IMR-90 (cell line): ENCODE measurements around the gene CCL20. TPM values are rescaled to one million over a fixed set of nuclear protein-coding genes. Genes with fewer than 3 reads are reported as not detected.

Experiments
- ATAC-seq: fragments of 200-7000 bp; cut with Tn5 transposase; 2 replicates; pipeline ENCODE4 v1.9.1; 2020; ENCODE audit warnings: low read depth, mild to moderate bottlenecking, moderate library complexity
- BruUV-seq: library from RNA; stranded (reverse); fragments of 400-500 nt; replicated peaks from 2 replicates; lab custom pipeline; 2021; lab: Mats Ljungman, UMichigan
- CTCF ChIA-PET: fragments of 300-600 bp; formaldehyde crosslinking; extraction: SDS; loops from one replicate; lab custom pipeline; 2021; ENCODE audit warnings: antibody characterized with exemption; lab: Yijun Ruan, JAX
- POLR2A ChIA-PET: fragments of 300-600 bp; sonication (Branson Sonifier 250); formaldehyde crosslinking; loops from one replicate; lab custom pipeline; 2022; ENCODE audit warnings: antibody characterized with exemption; ENCODE audit not compliant: unreplicated experiment; lab: Charles Lee
- DNase-seq: peaks from one replicate; pipeline ENCODE4 v3.0.0; 2013
- H2AFZ ChIP-seq: replicated peaks from 2 replicates; pipeline ENCODE3; 2013; ENCODE audit warnings: low read length, mild to moderate bottlenecking; ENCODE audit not compliant: poor library complexity
- H2AK5ac ChIP-seq: 2 replicates; pipeline ENCODE4 v1.6.1; 2013; ENCODE audit warnings: low read depth, low read length, inconsistent platforms
- H2AK9ac ChIP-seq: replicated peaks from 2 replicates; pipeline ENCODE3; 2013; ENCODE audit warnings: mild to moderate bottlenecking, low read depth, low read length, moderate library complexity; ENCODE audit not compliant: poor library complexity
- H2BK120ac ChIP-seq: 2 replicates; pipeline ENCODE4 v1.6.1; 2013; ENCODE audit warnings: low read depth, low read length, inconsistent platforms
- H2BK15ac ChIP-seq: 3 replicates; pipeline ENCODE4 v1.6.1; 2013; ENCODE audit warnings: low read depth, low read length, inconsistent platforms
- H2BK20ac ChIP-seq: 2 replicates; pipeline ENCODE4 v1.6.1; 2013; ENCODE audit warnings: low read depth, mild to moderate bottlenecking, inconsistent platforms, low read length, moderate library complexity
- H2BK5ac ChIP-seq: 2 replicates; pipeline ENCODE4 v1.6.1; 2013; ENCODE audit warnings: mild to moderate bottlenecking, low read depth, low read length, inconsistent platforms; ENCODE audit not compliant: poor library complexity, severe bottlenecking
- H3K14ac ChIP-seq: replicated peaks from 2 replicates; pipeline ENCODE4 v1.6.1; 2013; ENCODE audit warnings: low read depth, low read length, inconsistent platforms
- H3K18ac ChIP-seq: 2 replicates; pipeline ENCODE4 v1.6.1; 2013; ENCODE audit warnings: low read depth, low read length, control low read depth
- H3K23ac ChIP-seq: 2 replicates; pipeline ENCODE4 v1.6.1; 2013; ENCODE audit warnings: low read depth, low read length, inconsistent platforms
- H3K27ac ChIP-seq: 2 replicates; pipeline ENCODE4 v1.5.1; 2013; ENCODE audit warnings: mild to moderate bottlenecking, control low read depth, low read length; ENCODE audit not compliant: insufficient read depth
- H3K27me3 ChIP-seq: 2 replicates; pipeline ENCODE4 v1.6.1; 2013; ENCODE audit warnings: low read length; ENCODE audit not compliant: control insufficient read depth, insufficient read depth
- H3K36me3 ChIP-seq: 2 replicates; pipeline ENCODE4 v1.6.1; 2013; ENCODE audit warnings: low read length, mixed read lengths; ENCODE audit not compliant: control insufficient read depth, insufficient read depth
- H3K4ac ChIP-seq: 2 replicates; pipeline ENCODE4 v1.6.1; 2013; ENCODE audit warnings: low read depth, low read length, inconsistent platforms
- H3K4me1 ChIP-seq: 2 replicates; pipeline ENCODE4 v1.6.1; 2013; ENCODE audit warnings: low read length, mixed read lengths; ENCODE audit not compliant: control insufficient read depth, insufficient read depth
- H3K4me2 ChIP-seq: 2 replicates; pipeline ENCODE4 v1.6.1; 2013; ENCODE audit warnings: low read depth, mild to moderate bottlenecking, control low read depth, low read length, moderate library complexity
- H3K4me3 ChIP-seq: 2 replicates; pipeline ENCODE4 v1.5.1; 2013; ENCODE audit warnings: low read depth, mild to moderate bottlenecking, control low read depth, low read length, moderate library complexity; ENCODE audit not compliant: insufficient read depth
- H3K56ac ChIP-seq: 2 replicates; pipeline ENCODE4 v1.6.1; 2013; ENCODE audit warnings: low read length, inconsistent platforms; ENCODE audit not compliant: insufficient read depth; ENCODE audit errors: extremely low read depth
- H3K79me1 ChIP-seq, 2 experiments: 2 replicates each; pipeline ENCODE4 v1.6.1; 2013; ENCODE audit warnings: low read length in 2 of 2, inconsistent platforms in 1 of 2, low read depth in 1 of 2
- H3K9ac ChIP-seq: 2 replicates; pipeline ENCODE4 v1.6.1; 2013; ENCODE audit warnings: low read depth, low read length, control low read depth
- H3K9me1 ChIP-seq: 2 replicates; pipeline ENCODE4 v1.6.1; 2013; ENCODE audit warnings: low read length, inconsistent platforms; ENCODE audit not compliant: insufficient read depth
- H3K9me3 ChIP-seq: 2 replicates; pipeline ENCODE4 v1.6.1; 2013; ENCODE audit warnings: low read length; ENCODE audit not compliant: control insufficient read depth, insufficient read depth
- H4K20me1 ChIP-seq: 2 replicates; pipeline ENCODE4 v1.6.1; 2013; ENCODE audit warnings: low read length, inconsistent platforms; ENCODE audit not compliant: insufficient read depth
- H4K5ac ChIP-seq: 2 replicates; pipeline ENCODE4 v1.6.1; 2013; ENCODE audit warnings: mild to moderate bottlenecking, low read depth, low read length, control low read depth
- H4K8ac ChIP-seq, 2 experiments: 2 replicates each; pipeline ENCODE4 v1.6.1; 2013; ENCODE audit warnings: low read depth in 2 of 2, low read length in 2 of 2, control low read depth in 1 of 2, inconsistent platforms in 1 of 2
- H4K91ac ChIP-seq: 2 replicates; pipeline ENCODE4 v1.6.1; 2013; ENCODE audit warnings: low read depth, low read length, inconsistent platforms; ENCODE audit not compliant: insufficient read depth
- BHLHE40 ChIP-seq: fragments of 150-350 bp; IDR thresholded peaks from 2 replicates; pipeline ENCODE4 v1.6.1; 2016; ENCODE audit warnings: mild to moderate bottlenecking, low read depth, low read length
- CEBPB ChIP-seq: IDR thresholded peaks from 2 replicates; pipeline ENCODE4 v1.6.1; 2012; ENCODE audit warnings: low read depth, low read length, improper control_type of control experiment
- CHD1 ChIP-seq: IDR thresholded peaks from 2 replicates; pipeline ENCODE4 v1.6.1; 2012; ENCODE audit warnings: low read depth, low read length, improper control_type of control experiment
- CTCF ChIP-seq: conservative IDR thresholded peaks from 2 replicates; pipeline ENCODE4 v1.5.1; 2012; ENCODE audit warnings: mild to moderate bottlenecking, low read depth, low read length, improper control_type of control experiment
- ELK1 ChIP-seq: fragments of 150-350 bp; IDR thresholded peaks from 2 replicates; pipeline ENCODE4 v1.6.1; 2016; ENCODE audit warnings: low read depth, mild to moderate bottlenecking, low read length, moderate library complexity, borderline replicate concordance
- FOS ChIP-seq: fragments of 150-350 bp; IDR thresholded peaks from 2 replicates; pipeline ENCODE4 v1.6.1; 2016; ENCODE audit warnings: low read depth, low read length
- MAFK ChIP-seq: IDR thresholded peaks from 2 replicates; pipeline ENCODE4 v1.6.1; 2012; ENCODE audit warnings: low read depth, low read length, improper control_type of control experiment
- MAZ ChIP-seq: IDR thresholded peaks from 2 replicates; pipeline ENCODE4 v1.6.1; 2012; ENCODE audit warnings: low read depth, mild to moderate bottlenecking, low read length, improper control_type of control experiment, moderate library complexity, borderline replicate concordance
- POLR2A ChIP-seq: IDR thresholded peaks from 2 replicates; pipeline ENCODE4 v1.6.1; 2012; ENCODE audit warnings: mild to moderate bottlenecking, low read depth, low read length
- RAD21 ChIP-seq: IDR thresholded peaks from 2 replicates; pipeline ENCODE4 v1.6.1; 2012; ENCODE audit warnings: low read length, improper control_type of control experiment
- RCOR1 ChIP-seq: IDR thresholded peaks from 2 replicates; pipeline ENCODE4 v1.6.1; 2012; ENCODE audit warnings: mild to moderate bottlenecking, low read length, improper control_type of control experiment; ENCODE audit not compliant: insufficient replicate concordance
- RFX5 ChIP-seq: IDR thresholded peaks from 2 replicates; pipeline ENCODE4 v1.8.0; 2012; ENCODE audit warnings: low read depth, mild to moderate bottlenecking, low read length, moderate library complexity
- SMC3 ChIP-seq: fragments of 150-350 bp; IDR thresholded peaks from 2 replicates; pipeline ENCODE4 v1.6.1; 2016; ENCODE audit warnings: low read depth, mild to moderate bottlenecking, antibody characterized with exemption, low read length, moderate library complexity
- WGBS, 2 experiments: methylation state at CpG; one replicate each; pipeline versions ENCODE4 v1.1.5 to v1.1.7; 2013; ENCODE audit warnings: missing lambda C conversion rate in 2 of 2; ENCODE audit not compliant: insufficient read length in 1 of 2; ENCODE audit errors: extremely low coverage in 2 of 2; 5-methylcytosine and 5-hydroxymethylcytosine counted together
- dilution Hi-C: fragments of 300-500 bp; cut with HindIII; formaldehyde crosslinking; loops from one replicate; pipeline ENCODE4 v1.14.3; 2018; ENCODE audit warnings: low sequenced_read_pairs; ENCODE audit not compliant: unreplicated experiment
- in situ Hi-C: fragments of 300-500 bp; cut with MboI; formaldehyde crosslinking; loops from 3 replicates; pipeline ENCODE4 v1.14.3; 2019; ENCODE audit warnings: low sequenced_read_pairs, inconsistent platforms, mixed read lengths
- intact Hi-C: fragments of 100-400 bp; cut with micrococcal nuclease; formaldehyde crosslinking; loops from 2 replicates; pipeline ENCODE4 v1.10.0; 2022
- polyA plus RNA-seq, 3 experiments: library from polyadenylated mRNA; depleted of rRNA; stranded (reverse); fragments of >200 nt; gene quantifications; 2 replicates each; pipeline ENCODE4 v1.2.3, GENCODE V29; 2012; ENCODE audit warnings: low replicate concordance in 1 of 3
- total RNA-seq: library from RNA; depleted of rRNA; stranded (reverse); fragments of >200 nt; gene quantifications from 2 replicates; pipeline ENCODE4 v1.2.3, GENCODE V29; 2012

The CCL20 gene
- total and polyA plus RNA-seq, 2 of the 4 experiments (the other 2 are of a cell fraction), result not detected

GRCh38 chr2:227817850-227818674 is 4.4 kb downstream of the CCL20 start:
- CTCF ChIA-PET, result interaction anchor here (0.6 to 1.0 kb wide), 2 partner anchors 45 to 160 kb away, joined by 4 to 9 read pairs; no protein-coding TSS in a partner anchor
- dilution Hi-C loops, result no loop called here
- TF ChIP-seq RFX5, result no peak
- no peak for TF ChIP-seq CHD1
- peak; percentile 32; the same call in 1 of the 2 replicates for TF ChIP-seq POLR2A
- TF ChIP-seq MAFK, result peak; percentile 46
- peak; percentile 92 for TF ChIP-seq FOS
- peak; percentile 69; the same call in 1 of the 2 replicates for TF ChIP-seq CEBPB
- no peak for TF ChIP-seq MAZ
- TF ChIP-seq ELK1, result no peak
- no peak for TF ChIP-seq RCOR1
- TF ChIP-seq BHLHE40, result peak; percentile 69
- no peak for TF ChIP-seq SMC3
- 0 out of 2 replicates have a peak, but pooled peaks have one; percentile 16 for TF ChIP-seq CTCF
- TF ChIP-seq RAD21, result no peak

More at GRCh38 chr2:227817850-227818674, 4.4 kb downstream of the CCL20 start:
- Histone ChIP-seq H4K5ac (peak overlapping the region; percentile 1; the same call in 1 of the 2 replicates), H3K79me1 (no peaks in the 10 kb centered on the region), H2BK120ac (peak overlapping the region; percentile 78), H3K36me3 (no peaks in the 10 kb centered on the region), H3K14ac (0 out of 2 replicates have a peak overlapping the region, but pooled peaks have one; percentile 33), H2AK5ac (peak overlapping the region; percentile 14; the same call in 1 of the 2 replicates), H3K23ac (peak overlapping the region; percentile 28), H2AFZ (peak overlapping the region; percentile 59), H2BK20ac (peak overlapping the region; percentile 69), H3K9me3 (no peaks in the 10 kb centered on the region), H3K4me1 (peaks cover 3% of the 10 kb centered on the region; the same call in 1 of the 2 replicates), H3K56ac (peak overlapping the region; percentile 11), H3K9ac (peak overlapping the region; percentile 21; the same call in 1 of the 2 replicates), H3K27ac (peak overlapping the region; percentile 18), H2BK15ac (peak overlapping the region; percentile 1; the same call in 1 of the 3 replicates), H2BK5ac (peak overlapping the region; percentile 90), H3K9me1 (peaks cover 14% of the 10 kb centered on the region), H3K27me3 (no peaks in the 10 kb centered on the region), H2AK9ac (peak overlapping the region; percentile 57), H3K4ac (peak overlapping the region; percentile 81), H3K4me3 (peak overlapping the region; percentile 2; the same call in 1 of the 2 replicates), H3K4me2 (peak overlapping the region; percentile 57), H4K8ac (peak overlapping the region in 1 of 2 experiments; percentile 32; a peak in 1 of 4 replicates), H3K18ac (peak overlapping the region; percentile 1; the same call in 1 of the 2 replicates), H4K91ac (peak overlapping the region; percentile 43; the same call in 1 of the 2 replicates), H4K20me1 (0 out of 2 replicates have a peak, but pooled peaks cover 4% of the 10 kb centered on the region)
- intact Hi-C loops, result loop anchor here (2.0 to 5.0 kb wide), 3 partner anchors 44 to 67 kb away; partner anchors contain the start of gene DAW1
- ATAC-seq (peak; percentile 89), DNase-seq (peak; percentile 100)
- in situ Hi-C loops, result no loop called here
- BruUV-seq, result TSS peak; percentile 91
- WGBS, 2 experiments, result no CpG with 5 or more reads among the region's 10 CpGs
- POLR2A ChIA-PET, result no interaction called here
